Chondrocyte (in vitro differentiated cells): ENCODE results near the gene UBR4. TPM values are rescaled to one million over a fixed set of nuclear protein-coding genes. Genes with fewer than 3 reads are reported as not detected.

Experiments
- DNase-seq: peaks from one replicate; pipeline ENCODE4 v3.0.0; 2021; ENCODE audit warnings: mixed read lengths, low spot score
- H3K27ac Mint-ChIP-seq: one replicate; pipeline ENCODE4 v1.8.0; 2021; ENCODE audit warnings: mild to moderate bottlenecking, moderate library complexity, mixed read lengths; ENCODE audit not compliant: unreplicated experiment
- H3K27me3 Mint-ChIP-seq: 2 replicates; pipeline ENCODE4 v1.8.0; 2021; ENCODE audit warnings: low read depth, mixed read lengths
- H3K36me3 Mint-ChIP-seq: 2 replicates; pipeline ENCODE4 v1.8.0; 2021; ENCODE audit warnings: low read depth, mixed read lengths
- H3K4me1 Mint-ChIP-seq: 2 replicates; pipeline ENCODE4 v1.8.0; 2021; ENCODE audit warnings: low read depth, mild to moderate bottlenecking, mixed read lengths
- H3K4me3 Mint-ChIP-seq: one replicate; pipeline ENCODE4 v1.8.0; 2021; ENCODE audit warnings: mild to moderate bottlenecking, moderate library complexity, mixed read lengths; ENCODE audit not compliant: unreplicated experiment
- H3K9me3 Mint-ChIP-seq: 2 replicates; pipeline ENCODE4 v1.8.0; 2021; ENCODE audit warnings: low read depth, mixed read lengths
- CTCF ChIP-seq: fragments of 200-600 bp; sonication (generic); IDR thresholded peaks from 2 replicates; pipeline ENCODE4 v1.5.0; 2021; ENCODE audit warnings: antibody characterized with exemption, mild to moderate bottlenecking, moderate library complexity
- total RNA-seq: library from RNA; stranded (reverse); gene quantifications from 3 replicates; pipeline ENCODE4 v1.2.1, GENCODE V29; 2021

UBR4 gene
- total RNA-seq, 1 donor from 2014 or later = 144 TPM

GRCh38 chr1:19122668-19123067, 87.4 kb downstream of the UBR4 start:
- H3K4me3 Mint-ChIP-seq = no peak overlapping the region
- H3K9me3 Mint-ChIP-seq = no peaks in the 10 kb centered on the region
- H3K27ac Mint-ChIP-seq = no peak overlapping the region
- H3K4me1 Mint-ChIP-seq = no peaks in the 10 kb centered on the region
- H3K27me3 Mint-ChIP-seq = no peaks in the 10 kb centered on the region
- no peak for TF ChIP-seq CTCF
- DNase-seq = no peak
- H3K36me3 Mint-ChIP-seq = peaks cover 71% of the 10 kb centered on the region

GRCh38 chr1:19121192-19121591, 88.9 kb downstream of the UBR4 start:
- Mint-ChIP-seq H3K27ac (no peak overlapping the region), H3K4me3 (no peak overlapping the region), H3K4me1 (no peaks in the 10 kb centered on the region), H3K36me3 (peaks cover 67% of the 10 kb centered on the region), H3K27me3 (no peaks in the 10 kb centered on the region), H3K9me3 (no peaks in the 10 kb centered on the region)
- no peak for TF ChIP-seq CTCF
- no peak for DNase-seq

- no peaks in the 10 kb centered on the region for H3K9me3 Mint-ChIP-seq
- no peaks in the 10 kb centered on the region for H3K4me1 Mint-ChIP-seq
- peaks cover 64% of the 10 kb centered on the region for H3K36me3 Mint-ChIP-seq
- no peak overlapping the region for H3K4me3 Mint-ChIP-seq
- DNase-seq = no peak
- TF ChIP-seq CTCF = no peak
- no peak overlapping the region for H3K27ac Mint-ChIP-seq
- no peaks in the 10 kb centered on the region for H3K27me3 Mint-ChIP-seq
Measured at GRCh38 chr1:19120070-19120469, 90.0 kb downstream of the UBR4 start.

DNA sequence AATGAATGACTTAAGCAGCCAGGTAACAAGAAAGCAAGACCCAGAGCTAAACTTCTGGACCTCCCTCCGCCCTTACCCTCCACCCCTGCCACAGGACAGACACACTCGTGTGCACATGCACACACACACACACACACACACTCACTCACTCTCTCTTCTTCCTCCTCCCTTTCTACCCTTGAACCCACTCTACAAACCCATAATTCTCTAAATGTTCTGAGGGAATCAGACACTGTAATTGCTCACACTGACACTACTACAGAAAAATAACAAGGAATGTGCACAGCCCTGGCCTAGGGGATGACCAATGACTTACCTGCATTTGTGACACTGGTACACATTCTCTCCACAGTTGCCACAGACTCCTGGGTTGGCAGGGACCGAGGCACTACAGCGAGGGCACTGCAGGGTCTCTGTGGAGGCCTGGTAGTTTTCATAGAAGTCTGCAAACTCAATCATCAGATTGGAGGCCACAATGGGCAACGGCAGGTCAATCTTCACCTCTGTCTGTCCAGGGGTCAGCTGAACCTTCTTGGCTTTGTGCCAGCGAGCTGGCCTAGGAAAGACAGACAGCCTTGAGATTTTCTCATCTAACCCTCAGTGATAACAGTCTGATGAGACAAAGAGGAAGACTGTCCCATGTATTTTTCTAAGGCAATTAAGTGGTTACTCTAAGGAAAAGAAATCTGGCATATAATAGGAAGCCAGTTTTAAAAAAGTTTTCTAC, 94.8 kb downstream of the UBR4 start:
- Mint-ChIP-seq H3K36me3 (peaks cover 58% of the 10 kb centered on the region), H3K9me3 (no peaks in the 10 kb centered on the region), H3K27me3 (no peaks in the 10 kb centered on the region), H3K4me3 (no peak overlapping the region), H3K4me1 (no peaks in the 10 kb centered on the region), H3K27ac (no peak overlapping the region)
- no peak for DNase-seq
- TF ChIP-seq CTCF = no peak

- no peak for DNase-seq
- Mint-ChIP-seq H3K36me3 (peaks cover 61% of the 10 kb centered on the region), H3K4me1 (no peaks in the 10 kb centered on the region), H3K27me3 (no peaks in the 10 kb centered on the region), H3K27ac (peak overlapping the region; percentile 45), H3K9me3 (no peaks in the 10 kb centered on the region), H3K4me3 (no peak overlapping the region)
- TF ChIP-seq CTCF = peak; percentile 72
Measured at GRCh38 chr1:19113697-19114092, 96.4 kb downstream of the UBR4 start.
